OCI-LY7 (cell line): ENCODE data around the gene ZNF277. TPM values are rescaled to one million over a fixed set of nuclear protein-coding genes. Genes with fewer than 3 reads are reported as not detected.

Experiments
- BruUV-seq: library from RNA; stranded (reverse); fragments of 400-500 nt; replicated peaks from 2 replicates; lab custom pipeline; 2021; lab: Mats Ljungman, UMichigan
- CTCF ChIA-PET: fragments of 300-600 bp; sonication (Branson Sonifier 250); formaldehyde crosslinking; loops from one replicate; lab custom pipeline; 2022; ENCODE audit warnings: antibody characterized with exemption; ENCODE audit not compliant: unreplicated experiment; lab: Charles Lee
- POLR2A ChIA-PET: fragments of 300-600 bp; sonication (Branson Sonifier 250); formaldehyde crosslinking; loops from one replicate; lab custom pipeline; 2022; ENCODE audit warnings: antibody characterized with exemption; lab: Charles Lee
- DNase-seq: peaks from one replicate; pipeline ENCODE4 v3.0.0-alpha.2; 2015; ENCODE audit warnings: low spot score
- H2AFZ ChIP-seq: fragments of 200-600 bp; sonication (generic), shearing (Covaris generic); 2 replicates; pipeline ENCODE4 v1.6.1; 2014; ENCODE audit warnings: mild to moderate bottlenecking, antibody characterized with exemption, low read length, moderate library complexity
- H3K27ac ChIP-seq: fragments of 200-600 bp; sonication (generic); 2 replicates; pipeline ENCODE4 v1.5.1; 2014; ENCODE audit warnings: mixed run types, low read depth, mild to moderate bottlenecking, moderate library complexity, low read length, inconsistent platforms; ENCODE audit not compliant: poor library complexity, severe bottlenecking
- H3K36me3 ChIP-seq: fragments of 200-600 bp; sonication (generic); 2 replicates; pipeline ENCODE4 v1.6.1; 2014; ENCODE audit warnings: mild to moderate bottlenecking, antibody characterized with exemption, low read length, moderate library complexity, mixed read lengths; ENCODE audit not compliant: insufficient read depth
- H3K4me1 ChIP-seq: fragments of 200-600 bp; sonication (generic); 2 replicates; pipeline ENCODE4 v1.5.1; 2014; ENCODE audit warnings: mild to moderate bottlenecking, low read length; ENCODE audit not compliant: insufficient read depth, poor library complexity, severe bottlenecking
- H3K4me2 ChIP-seq: fragments of 200-600 bp; sonication (generic); 2 replicates; pipeline ENCODE4 v1.6.1; 2014; ENCODE audit warnings: mild to moderate bottlenecking, low read length
- H3K4me3 ChIP-seq: fragments of 200-600 bp; sonication (generic); 2 replicates; pipeline ENCODE4 v1.5.1; 2014; ENCODE audit warnings: mild to moderate bottlenecking, low read depth, low read length; ENCODE audit not compliant: poor library complexity, severe bottlenecking
- H3K79me2 ChIP-seq: fragments of 200-600 bp; sonication (generic); 2 replicates; pipeline ENCODE4 v1.6.1; 2016; ENCODE audit warnings: low read depth, mild to moderate bottlenecking, low read length, moderate library complexity, mixed read lengths; ENCODE audit not compliant: insufficient read depth
- H3K9me2 ChIP-seq: fragments of 200-600 bp; sonication (generic); 2 replicates; pipeline ENCODE4 v1.6.1; 2016; ENCODE audit warnings: mild to moderate bottlenecking, low read length, mixed read lengths; ENCODE audit not compliant: insufficient read depth
- H3K9me3 ChIP-seq: fragments of 200-600 bp; sonication (generic); 2 replicates; pipeline ENCODE4 v1.6.1; 2014; ENCODE audit warnings: mild to moderate bottlenecking, mixed run types, low read length, mixed read lengths
- H4K20me1 ChIP-seq: fragments of 200-600 bp; sonication (generic); 2 replicates; pipeline ENCODE4 v1.6.1; 2014; ENCODE audit warnings: mild to moderate bottlenecking, antibody characterized with exemption, low read length, moderate library complexity, mixed read lengths; ENCODE audit not compliant: insufficient read depth
- EZH2phosphoT487 ChIP-seq: fragments of 200-600 bp; sonication (generic); IDR thresholded peaks from 2 replicates; pipeline ENCODE4 v1.6.1; 2018; ENCODE audit warnings: low read depth, borderline replicate concordance, mild to moderate bottlenecking, mixed run types, antibody characterized with exemption, low read length, moderate library complexity, mixed read lengths
- intact Hi-C: fragments of 100-400 bp; cut with micrococcal nuclease; formaldehyde crosslinking; loops from one replicate; pipeline ENCODE4 v1.10.0; 2022; ENCODE audit not compliant: unreplicated experiment
- total RNA-seq, 2 experiments: library from RNA; depleted of rRNA in 1 of 2; stranded (reverse); fragments of >200 nt in 1 of 2; shearing (Covaris generic) in 1 of 2; gene quantifications; 2 replicates each; pipeline ENCODE4 v1.2.3, GENCODE V29; 2014 to 2022
- TF ChIP-seq, protein P1 (sequence below): fragments of 200-600 bp; sonication (generic); conservative IDR thresholded peaks from 2 replicates; pipeline ENCODE4 v1.5.1; 2014; ENCODE audit warnings: mild to moderate bottlenecking, antibody characterized with exemption, low read length, moderate library complexity, mixed read lengths

ZNF277 gene
- total RNA-seq, 2 experiments from 2014 or later, result 18.1 to 20.5 TPM

DNA sequence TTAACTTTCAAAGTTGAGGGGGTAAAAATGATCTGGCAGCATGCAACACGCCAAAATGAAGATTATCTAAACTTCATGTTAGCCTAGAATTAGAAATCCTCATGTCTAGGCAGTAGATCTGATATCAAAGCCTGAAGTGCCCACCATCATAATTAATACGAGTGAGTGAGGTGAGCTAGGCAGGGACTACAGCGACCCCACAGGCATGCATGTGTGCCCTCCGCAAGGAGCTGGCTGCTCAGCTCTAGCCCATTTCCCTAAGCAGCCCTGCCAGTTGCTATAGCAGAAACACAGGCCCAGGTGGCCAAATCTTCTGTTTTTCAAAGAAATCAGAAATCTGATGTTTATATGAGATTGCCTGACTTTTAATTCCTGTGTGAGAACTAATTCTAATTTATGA lies 150.6 kb downstream of the ZNF277 start:
- DNase-seq, result no peak
- intact Hi-C loops, result no loop called here
- Histone ChIP-seq H3K9me2 (no peaks in the 10 kb centered on the region), H3K4me3 (no peak overlapping the region), H3K79me2 (no peaks in the 10 kb centered on the region), H3K9me3 (peaks cover 6% of the 10 kb centered on the region; the same call in 1 of the 2 replicates), H3K4me1 (no peaks in the 10 kb centered on the region), H3K27ac (no peak overlapping the region), H3K36me3 (no peaks in the 10 kb centered on the region), H2AFZ (no peak overlapping the region), H3K4me2 (no peak overlapping the region), H4K20me1 (no peaks in the 10 kb centered on the region; the same call in 1 of the 2 replicates)
- BruUV-seq, result no TSS peak
- no peak for TF ChIP-seq EZH2phosphoT487
- TF ChIP-seq, protein P1, sequence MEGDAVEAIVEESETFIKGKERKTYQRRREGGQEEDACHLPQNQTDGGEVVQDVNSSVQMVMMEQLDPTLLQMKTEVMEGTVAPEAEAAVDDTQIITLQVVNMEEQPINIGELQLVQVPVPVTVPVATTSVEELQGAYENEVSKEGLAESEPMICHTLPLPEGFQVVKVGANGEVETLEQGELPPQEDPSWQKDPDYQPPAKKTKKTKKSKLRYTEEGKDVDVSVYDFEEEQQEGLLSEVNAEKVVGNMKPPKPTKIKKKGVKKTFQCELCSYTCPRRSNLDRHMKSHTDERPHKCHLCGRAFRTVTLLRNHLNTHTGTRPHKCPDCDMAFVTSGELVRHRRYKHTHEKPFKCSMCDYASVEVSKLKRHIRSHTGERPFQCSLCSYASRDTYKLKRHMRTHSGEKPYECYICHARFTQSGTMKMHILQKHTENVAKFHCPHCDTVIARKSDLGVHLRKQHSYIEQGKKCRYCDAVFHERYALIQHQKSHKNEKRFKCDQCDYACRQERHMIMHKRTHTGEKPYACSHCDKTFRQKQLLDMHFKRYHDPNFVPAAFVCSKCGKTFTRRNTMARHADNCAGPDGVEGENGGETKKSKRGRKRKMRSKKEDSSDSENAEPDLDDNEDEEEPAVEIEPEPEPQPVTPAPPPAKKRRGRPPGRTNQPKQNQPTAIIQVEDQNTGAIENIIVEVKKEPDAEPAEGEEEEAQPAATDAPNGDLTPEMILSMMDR, result no peak
- ChIA-PET CTCF (no interaction called here), POLR2A (no interaction called here)

DNA sequence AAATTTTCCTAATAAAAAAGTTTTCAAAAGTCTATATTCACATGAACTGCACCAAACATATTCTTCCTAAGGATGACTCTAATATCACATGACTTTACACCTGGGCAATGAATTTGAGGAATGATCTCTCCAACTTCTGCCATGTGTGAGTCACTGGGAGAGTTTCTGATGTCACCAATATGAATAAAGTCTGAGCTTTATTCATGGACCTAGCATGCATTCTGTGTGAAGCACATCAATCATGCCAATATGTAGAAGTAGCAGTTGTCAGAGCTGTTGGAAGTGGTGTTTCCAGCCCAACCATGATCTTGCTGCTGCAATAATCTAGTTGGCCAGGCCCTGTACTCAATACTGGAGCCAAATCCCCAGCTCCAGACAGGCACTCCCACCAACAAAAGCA lies 152.0 kb downstream of the ZNF277 start:
- H3K9me3 ChIP-seq, result peaks cover 6% of the 10 kb centered on the region; the same call in 1 of the 2 replicates
- H3K4me1 ChIP-seq, result no peaks in the 10 kb centered on the region
- no peak overlapping the region for H3K4me2 ChIP-seq
- no peaks in the 10 kb centered on the region; the same call in 1 of the 2 replicates for H4K20me1 ChIP-seq
- ChIA-PET CTCF (interaction anchor here (0.5 to 0.8 kb wide), 2 partner anchors 10 to 26 kb away, joined by 3 to 5 read pairs; no protein-coding TSS in a partner anchor), POLR2A (interaction anchor here (1.5 kb wide), 1 partner anchor 22 kb away, joined by 4 read pairs; no protein-coding TSS in a partner anchor)
- H3K79me2 ChIP-seq, result no peaks in the 10 kb centered on the region
- no peak overlapping the region for H3K4me3 ChIP-seq
- no peaks in the 10 kb centered on the region for H3K36me3 ChIP-seq
- H3K9me2 ChIP-seq, result no peaks in the 10 kb centered on the region
- no peak for DNase-seq
- intact Hi-C loops, result no loop called here
- no TSS peak for BruUV-seq
- no peak overlapping the region for H3K27ac ChIP-seq
- H2AFZ ChIP-seq, result no peak overlapping the region
- TF ChIP-seq, protein P1, result no peak
- no peak for TF ChIP-seq EZH2phosphoT487

GRCh38 chr7:112359086-112359485 lies 152.6 kb downstream of the ZNF277 start:
- H3K9me3 ChIP-seq, result peaks cover 6% of the 10 kb centered on the region; the same call in 1 of the 2 replicates
- H3K4me2 ChIP-seq, result no peak overlapping the region
- no peaks in the 10 kb centered on the region for H3K79me2 ChIP-seq
- no peak for TF ChIP-seq EZH2phosphoT487
- TF ChIP-seq, protein P1, result no peak
- no peaks in the 10 kb centered on the region for H3K4me1 ChIP-seq
- no peaks in the 10 kb centered on the region for H3K9me2 ChIP-seq
- BruUV-seq, result no TSS peak
- ChIA-PET POLR2A (interaction anchor here (1.5 kb wide), 1 partner anchor 21 kb away, joined by 4 read pairs; no protein-coding TSS in a partner anchor), CTCF (interaction anchor here (0.5 kb wide), 1 partner anchor 26 kb away, joined by 3 read pairs; no protein-coding TSS in a partner anchor)
- intact Hi-C loops, result no loop called here
- H2AFZ ChIP-seq, result no peak overlapping the region
- no peak overlapping the region for H3K4me3 ChIP-seq
- H3K36me3 ChIP-seq, result no peaks in the 10 kb centered on the region
- H4K20me1 ChIP-seq, result no peaks in the 10 kb centered on the region; the same call in 1 of the 2 replicates
- no peak overlapping the region for H3K27ac ChIP-seq
- no peak for DNase-seq
